SK-N-MC (cell line): ENCODE results near the gene RAP2B.

Source experiments
- EZH2 ChIP-seq: fragments of 200-600 bp; sonication (generic); IDR thresholded peaks from one replicate; pipeline ENCODE4 v1.6.1; 2017; ENCODE audit warnings: antibody characterized with exemption
- FOXP2 ChIP-seq: optimal IDR thresholded peaks from 2 replicates; pipeline ENCODE3; 2011; ENCODE audit warnings: mild to moderate bottlenecking, moderate library complexity; ENCODE audit not compliant: insufficient read depth; ENCODE audit errors: extremely low read length, control extremely low read depth
- POLR2AphosphoS5 ChIP-seq: IDR thresholded peaks from 2 replicates; pipeline ENCODE4 v1.6.1; 2012; ENCODE audit warnings: mild to moderate bottlenecking, low read depth, low read length, borderline replicate concordance

- TF ChIP-seq EZH2 = no peak
- TF ChIP-seq POLR2AphosphoS5 = no peak
- no peak for TF ChIP-seq FOXP2
These were observed 4.2 kb downstream of the RAP2B start for GRCh38 chr3:153166206-153166605.
